Measurements from ENCODE around the gene ACSL3.

Gene ACSL3

GRCh38 chr2:222944552-222944951, 83.7 kb downstream of the ACSL3 start:
- no peak for DNase-seq

- DNase-seq = no peak
Observed at GRCh38 chr2:222944971-222945740, 84.3 kb downstream of the ACSL3 start.

GRCh38 chr2:222945887-222946286, 85.1 kb downstream of the ACSL3 start:
- DNase-seq = no peak

- DNase-seq = no peak
Observed at GRCh38 chr2:222946700-222947287, 86.0 kb downstream of the ACSL3 start.

GRCh38 chr2:222949073-222949472, 88.2 kb downstream of the ACSL3 start:
- DNase-seq = no peak

GRCh38 chr2:222949690-222950323, 89.0 kb downstream of the ACSL3 start:
- no peak for DNase-seq

- no peak for DNase-seq
Observed at GRCh38 chr2:222950638-222951285, 89.9 kb downstream of the ACSL3 start.

- peak; percentile 80 for DNase-seq
Observed at GRCh38 chr2:222952204-222952603, 91.4 kb downstream of the ACSL3 start.

GRCh38 chr2:222955008-222955407, 94.2 kb downstream of the ACSL3 start:
- no peak for DNase-seq

GRCh38 chr2:222959358-222959757, 98.5 kb downstream of the ACSL3 start:
- DNase-seq = no peak

- no peak for DNase-seq
Observed at GRCh38 chr2:222960126-222960525, 99.3 kb downstream of the ACSL3 start.

GRCh38 chr2:222963641-222964040, 102.8 kb downstream of the ACSL3 start:
- DNase-seq = no peak

- DNase-seq = no peak
Observed at GRCh38 chr2:222964376-222965031, 103.7 kb downstream of the ACSL3 start.

GRCh38 chr2:222965555-222965954, 104.7 kb downstream of the ACSL3 start:
- DNase-seq = no peak

- DNase-seq = no peak
Observed at GRCh38 chr2:222968550-222969155, 107.8 kb downstream of the ACSL3 start.

- no peak for DNase-seq
Observed at GRCh38 chr2:222969491-222969890, 108.7 kb downstream of the ACSL3 start.

- DNase-seq = no peak
Observed at GRCh38 chr2:222972420-222972819, 111.6 kb downstream of the ACSL3 start.

GRCh38 chr2:222973237-222973636, 112.4 kb downstream of the ACSL3 start:
- DNase-seq = no peak

GRCh38 chr2:222973733-222974132, 112.9 kb downstream of the ACSL3 start:
- DNase-seq = no peak

GRCh38 chr2:222976521-222977061, 115.8 kb downstream of the ACSL3 start:
- no peak for DNase-seq

GRCh38 chr2:222977121-222977520, 116.3 kb downstream of the ACSL3 start:
- DNase-seq = no peak

- DNase-seq = no peak
Observed at GRCh38 chr2:222978850-222979249, 118.0 kb downstream of the ACSL3 start.

Data from NCI-H1105 (cell line).